ENCODE data around the gene TBC1D2B. TPM values are rescaled to one million over a fixed set of nuclear protein-coding genes. Genes with fewer than 3 reads are reported as not detected.

The TBC1D2B gene
- total and polyA plus RNA-seq, 2 of the 4 experiments (the other 2 are of a cell fraction), result 17.7 to 28.3 TPM

GRCh38 chr15:78050826-78051225 is 26.7 kb downstream of the TBC1D2B start:
- H3K4me2 ChIP-seq (ENCODE audit: low read depth, low read length), result no peak overlapping the region
- H2BK15ac ChIP-seq (ENCODE audit: low read depth, low read length), result 0 out of 3 replicates have a peak overlapping the region, but pooled peaks have one; percentile 2
- no peak overlapping the region for H3K56ac ChIP-seq (ENCODE audit: extremely low read depth, insufficient read depth, low read length)
- H4K20me1 ChIP-seq (ENCODE audit: insufficient read depth, low read length), result peaks cover 42% of the 10 kb centered on the region
- peaks cover 13% of the 10 kb centered on the region for H3K36me3 ChIP-seq (ENCODE audit: control insufficient read depth, insufficient read depth, low read length)
- peaks cover 33% of the 10 kb centered on the region for H3K4me1 ChIP-seq (ENCODE audit: control insufficient read depth, insufficient read depth, low read length)
- peak overlapping the region; percentile 5; the same call in 1 of the 2 replicates for H2AK5ac ChIP-seq (ENCODE audit: low read depth, low read length)
- H2BK20ac ChIP-seq (ENCODE audit: low read depth, low read length), result no peak overlapping the region
- no peak overlapping the region for H3K4ac ChIP-seq (ENCODE audit: low read depth, low read length)
- ATAC-seq (ENCODE audit: low read depth), result no peak
- no peaks in the 10 kb centered on the region for H3K9me3 ChIP-seq (ENCODE audit: control insufficient read depth, insufficient read depth, low read length)
- no peak overlapping the region for H4K91ac ChIP-seq (ENCODE audit: insufficient read depth, low read depth, low read length)
- dilution Hi-C loops (cut with HindIII; ENCODE audit: low sequenced_read_pairs, unreplicated experiment) (no loop called here), intact Hi-C loops (cut with micrococcal nuclease) (loop anchor here (2.0 kb wide), 1 partner anchor 14 kb away; no protein-coding TSS in a partner anchor), in situ Hi-C loops (cut with MboI; ENCODE audit: low sequenced_read_pairs) (no loop called here)
- ChIA-PET CTCF (interaction anchor here (0.9 kb wide), 2 partner anchors 11 to 25 kb away, joined by 3 read pairs; no protein-coding TSS in a partner anchor), POLR2A (ENCODE audit: unreplicated experiment) (no interaction called here)
- no peaks in the 10 kb centered on the region for H3K27me3 ChIP-seq (ENCODE audit: control insufficient read depth, insufficient read depth, low read length)
- H2AFZ ChIP-seq (replicated peaks; ENCODE audit: low read length, poor library complexity), result no peak overlapping the region
- peaks cover 38 to 92% of the 10 kb centered on the region in 2 experiments for H3K79me1 ChIP-seq (ENCODE audit: low read depth in 1 of 2, low read length in 2 of 2)
- no peak for TF ChIP-seq RAD21 (IDR thresholded peaks at IDR 0.05; ENCODE audit: low read length)
- TF ChIP-seq, protein P1, sequence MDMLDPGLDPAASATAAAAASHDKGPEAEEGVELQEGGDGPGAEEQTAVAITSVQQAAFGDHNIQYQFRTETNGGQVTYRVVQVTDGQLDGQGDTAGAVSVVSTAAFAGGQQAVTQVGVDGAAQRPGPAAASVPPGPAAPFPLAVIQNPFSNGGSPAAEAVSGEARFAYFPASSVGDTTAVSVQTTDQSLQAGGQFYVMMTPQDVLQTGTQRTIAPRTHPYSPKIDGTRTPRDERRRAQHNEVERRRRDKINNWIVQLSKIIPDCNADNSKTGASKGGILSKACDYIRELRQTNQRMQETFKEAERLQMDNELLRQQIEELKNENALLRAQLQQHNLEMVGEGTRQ (IDR thresholded peaks at IDR 0.05; ENCODE audit: low read depth, low read length), result peak; percentile 26; the same call in 1 of the 2 replicates
- TF ChIP-seq MAFK (IDR thresholded peaks at IDR 0.05; ENCODE audit: low read depth, low read length), result no peak
- no peak for TF ChIP-seq CHD1 (IDR thresholded peaks at IDR 0.05; ENCODE audit: low read depth, low read length)
- no peak overlapping the region; the same call in 1 of the 2 replicates for H3K14ac ChIP-seq (replicated peaks; ENCODE audit: low read depth, low read length)
- 0 out of 4 replicates have a peak overlapping the region, but pooled peaks of 1 of the 2 experiments have one; percentile 16 for H4K8ac ChIP-seq (ENCODE audit: low read depth in 2 of 2, low read length in 2 of 2)
- peak overlapping the region; percentile 40; the same call in 1 of the 2 replicates for H2BK120ac ChIP-seq (ENCODE audit: low read depth, low read length)
- BruUV-seq (replicated peaks), result no TSS peak
- DNase-seq, result no peak
- H3K9ac ChIP-seq (ENCODE audit: low read depth, low read length), result no peak overlapping the region
- H3K9me1 ChIP-seq (ENCODE audit: insufficient read depth, low read length), result peaks cover 35% of the 10 kb centered on the region
- WGBS, 2 experiments (ENCODE audit: extremely low coverage in 2 of 2, insufficient read length in 1 of 2), result no CpG with 5 or more reads among the region's 1 CpG
- H2BK5ac ChIP-seq (ENCODE audit: low read depth, low read length, poor library complexity, severe bottlenecking), result peak overlapping the region; percentile 3
- H4K5ac ChIP-seq (ENCODE audit: low read depth, low read length), result 0 out of 2 replicates have a peak overlapping the region, but pooled peaks have one; percentile 14
- no peak overlapping the region for H3K4me3 ChIP-seq (ENCODE audit: insufficient read depth, low read depth, low read length)
- 0 out of 2 replicates have a peak overlapping the region, but pooled peaks have one; percentile 22 for H3K23ac ChIP-seq (ENCODE audit: low read depth, low read length)
- no peak overlapping the region for H2AK9ac ChIP-seq (replicated peaks; ENCODE audit: low read depth, low read length, poor library complexity)
- H3K18ac ChIP-seq (ENCODE audit: low read depth, low read length), result peak overlapping the region; percentile 65
- H3K27ac ChIP-seq (ENCODE audit: insufficient read depth, low read length), result peak overlapping the region; percentile 61; the same call in 1 of the 2 replicates

Measured in IMR-90 (cell line).